Keratinocyte (primary cell): ENCODE data around the gene SLC25A21. TPM values are rescaled to one million over a fixed set of nuclear protein-coding genes. Genes with fewer than 3 reads are reported as not detected.

Source experiments
- DNase-seq: peaks from one replicate; pipeline ENCODE4 v3.0.0-alpha.2; 2011; ENCODE audit warnings: low read depth, missing footprints, low spot score
- FAIRE-seq: peaks from 2 replicates; lab custom pipeline; 2011; peaks lifted over from hg19 to GRCh38; lab: Jason Lieb, UNC
- H2AFZ ChIP-seq: 2 replicates; pipeline ENCODE4 v1.6.0; 2012; ENCODE audit warnings: low read length, control low read depth, inconsistent platforms; ENCODE audit not compliant: control insufficient read depth
- H3K27ac ChIP-seq: 2 replicates; pipeline ENCODE4 v1.5.1; 2011; ENCODE audit warnings: low read length; ENCODE audit not compliant: control insufficient read depth, insufficient read depth
- H3K27me3 ChIP-seq: 3 replicates; pipeline ENCODE4 v1.6.0; 2011; ENCODE audit warnings: low read length; ENCODE audit not compliant: control insufficient read depth, insufficient read depth; ENCODE audit errors: extremely low read depth
- H3K36me3 ChIP-seq, 2 experiments: 2 replicates in 1 of 2; 3 replicates in 1 of 2; pipeline ENCODE4 v1.5.1; 2011; ENCODE audit warnings: low read length in 2 of 2, mild to moderate bottlenecking in 1 of 2; ENCODE audit not compliant: control insufficient read depth in 2 of 2, insufficient read depth in 2 of 2; ENCODE audit errors: extremely low read depth in 1 of 2
- H3K4me1 ChIP-seq: 3 replicates; pipeline ENCODE4 v1.5.1; 2011; ENCODE audit warnings: low read length; ENCODE audit not compliant: control insufficient read depth, insufficient read depth; ENCODE audit errors: extremely low read depth
- H3K4me2 ChIP-seq: 3 replicates; pipeline ENCODE4 v1.6.0; 2011; ENCODE audit warnings: low read depth, low read length; ENCODE audit not compliant: control insufficient read depth, insufficient read depth; ENCODE audit errors: extremely low read depth
- H3K4me3 ChIP-seq, 3 experiments: fragments of 200-600 bp in 1 of 3; sonication (generic) in 1 of 3; 2 replicates in 2 of 3; 3 replicates in 1 of 3; pipeline ENCODE4 v1.5.1; 2011 to 2016; ENCODE audit warnings: low read length in 3 of 3, mild to moderate bottlenecking in 3 of 3, control low read depth in 2 of 3, inconsistent platforms in 1 of 3, low read depth in 1 of 3, mixed read lengths in 1 of 3, mixed run types in 1 of 3, moderate library complexity in 1 of 3; ENCODE audit not compliant: control insufficient read depth in 2 of 3, insufficient read depth in 2 of 3; ENCODE audit errors: extremely low read depth in 1 of 3
- H3K79me2 ChIP-seq: 2 replicates; pipeline ENCODE4 v1.6.0; 2012; ENCODE audit warnings: low read length; ENCODE audit not compliant: control insufficient read depth, insufficient read depth
- H3K9ac ChIP-seq: 3 replicates; pipeline ENCODE4 v1.6.0; 2011; ENCODE audit warnings: low read length; ENCODE audit not compliant: control insufficient read depth, insufficient read depth; ENCODE audit errors: extremely low read depth
- H3K9me1 ChIP-seq: 3 replicates; pipeline ENCODE4 v1.6.0; 2011; ENCODE audit warnings: low read length; ENCODE audit not compliant: control insufficient read depth, insufficient read depth; ENCODE audit errors: extremely low read depth
- H3K9me3 ChIP-seq: 2 replicates; pipeline ENCODE4 v1.5.1; 2012; ENCODE audit warnings: low read depth, low read length; ENCODE audit not compliant: control insufficient read depth
- H4K20me1 ChIP-seq: 3 replicates; pipeline ENCODE4 v1.6.0; 2011; ENCODE audit warnings: low read length; ENCODE audit not compliant: control insufficient read depth, insufficient read depth; ENCODE audit errors: extremely low read depth
- CTCF ChIP-seq, 3 experiments: IDR thresholded peaks in 1 of 3; conservative IDR thresholded peaks in 1 of 3; optimal IDR thresholded peaks in 1 of 3; 2 replicates in 2 of 3; 3 replicates in 1 of 3; pipeline versions ENCODE3 to v1.5.1; 2011; ENCODE audit warnings: low read length in 3 of 3, mild to moderate bottlenecking in 3 of 3, moderate library complexity in 2 of 3, control low read depth in 1 of 3, inconsistent platforms in 1 of 3; ENCODE audit not compliant: insufficient read depth in 2 of 3; ENCODE audit errors: extremely low read depth in 1 of 3
- EZH2 ChIP-seq: IDR thresholded peaks from one replicate; pipeline ENCODE4 v1.6.1; 2012; ENCODE audit warnings: inconsistent platforms, mild to moderate bottlenecking, low read length, moderate library complexity
- dilution Hi-C: fragments of 300-500 bp; cut with MboI; formaldehyde crosslinking; loops from one replicate; pipeline ENCODE4 v1.7.0; 2020; ENCODE audit warnings: low sequenced_read_pairs; ENCODE audit not compliant: extremely low pct_ligation_motif_present
- polyA plus RNA-seq, 5 experiments: library from polyadenylated mRNA; depleted of rRNA in 3 of 5; stranded (reverse) in 3 of 5; stranded (forward) in 1 of 5; unstranded in 1 of 5; fragments of >200 nt; gene quantifications; 1 replicate in 1 of 5; 2 replicates in 3 of 5; 3 replicates in 1 of 5; pipeline versions ENCODE4 v1.2.1 to v1.2.3, GENCODE V29; 2011 to 2012; ENCODE audit warnings: missing spikeins in 2 of 5, low read depth in 1 of 5, low replicate concordance in 1 of 5

Gene SLC25A21
- polyA plus RNA-seq, 1 donor (not counting 4 experiments of a cell fraction or from before 2014, with no cell fraction given): 0.66 TPM

DNA sequence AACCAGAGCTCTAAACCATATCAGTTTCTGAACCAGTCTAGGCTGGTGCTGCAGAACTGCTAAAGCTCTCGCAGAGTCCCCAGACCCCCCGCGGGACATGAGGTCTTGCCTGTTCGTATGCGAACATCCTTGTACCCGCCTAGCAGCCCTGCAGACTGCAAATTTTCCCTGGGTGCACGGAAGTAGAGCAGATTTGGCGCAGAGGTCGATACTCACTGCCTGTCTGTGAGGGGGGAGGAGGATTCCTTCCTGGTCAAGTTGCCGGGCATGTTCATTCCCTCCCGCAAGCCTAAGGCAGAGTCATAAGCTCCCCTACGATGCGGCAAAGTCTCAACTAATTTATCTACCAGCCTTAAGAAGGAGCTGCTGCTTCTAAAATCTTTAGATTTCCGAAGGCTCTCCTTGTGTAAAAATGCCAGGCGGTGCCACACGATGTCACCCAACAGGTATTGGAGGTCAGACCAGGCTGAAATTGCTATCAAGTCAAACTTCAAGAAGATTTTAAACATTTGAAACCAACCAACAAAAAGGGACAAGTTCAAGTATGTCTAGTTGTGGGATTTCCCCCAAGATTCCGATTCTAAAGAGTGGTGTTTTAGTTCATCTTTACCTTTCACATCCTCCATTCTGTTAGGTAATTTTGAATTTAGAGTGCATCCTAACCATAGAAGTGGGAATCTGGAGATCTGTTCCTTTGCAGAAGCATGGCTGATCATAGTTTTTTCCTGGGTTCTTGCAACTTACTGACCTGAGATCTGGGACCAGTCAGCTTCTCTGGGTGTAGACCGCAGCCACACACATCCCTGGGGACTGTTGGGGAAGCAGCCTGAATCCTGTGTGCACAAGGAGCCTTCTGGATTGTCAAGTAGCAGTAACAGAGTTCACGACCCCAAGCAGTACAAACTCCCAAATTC lies 512.3 kb downstream of the SLC25A21 start:
- dilution Hi-C loops: no loop called here
- H3K4me3 ChIP-seq: no peak overlapping the region
- peaks cover 18% of the 10 kb centered on the region for H3K4me1 ChIP-seq
- DNase-seq (no peak), FAIRE-seq (no peak)
- no peaks in the 10 kb centered on the region for H3K36me3 ChIP-seq
- no peaks in the 10 kb centered on the region for H3K9me1 ChIP-seq
- H3K27me3 ChIP-seq: peaks cover 87% of the 10 kb centered on the region
- no peak overlapping the region for H2AFZ ChIP-seq
- TF ChIP-seq CTCF (optimal IDR thresholded peaks at IDR 0.05 in 1 of 3, IDR thresholded peaks at IDR 0.05 in 1 of 3, conservative IDR thresholded peaks at IDR 0.05 in 1 of 3; ENCODE audit: extremely low read depth in 1 of 3, insufficient read depth in 2 of 3, low read length in 3 of 3) (no peak), EZH2 (no peak)
- no peaks in the 10 kb centered on the region for H3K9me3 ChIP-seq
- no peak overlapping the region for H3K27ac ChIP-seq
- H3K4me2 ChIP-seq: no peak overlapping the region
- H3K79me2 ChIP-seq: no peaks in the 10 kb centered on the region
- H4K20me1 ChIP-seq: no peaks in the 10 kb centered on the region
- H3K9ac ChIP-seq: no peak overlapping the region

DNA sequence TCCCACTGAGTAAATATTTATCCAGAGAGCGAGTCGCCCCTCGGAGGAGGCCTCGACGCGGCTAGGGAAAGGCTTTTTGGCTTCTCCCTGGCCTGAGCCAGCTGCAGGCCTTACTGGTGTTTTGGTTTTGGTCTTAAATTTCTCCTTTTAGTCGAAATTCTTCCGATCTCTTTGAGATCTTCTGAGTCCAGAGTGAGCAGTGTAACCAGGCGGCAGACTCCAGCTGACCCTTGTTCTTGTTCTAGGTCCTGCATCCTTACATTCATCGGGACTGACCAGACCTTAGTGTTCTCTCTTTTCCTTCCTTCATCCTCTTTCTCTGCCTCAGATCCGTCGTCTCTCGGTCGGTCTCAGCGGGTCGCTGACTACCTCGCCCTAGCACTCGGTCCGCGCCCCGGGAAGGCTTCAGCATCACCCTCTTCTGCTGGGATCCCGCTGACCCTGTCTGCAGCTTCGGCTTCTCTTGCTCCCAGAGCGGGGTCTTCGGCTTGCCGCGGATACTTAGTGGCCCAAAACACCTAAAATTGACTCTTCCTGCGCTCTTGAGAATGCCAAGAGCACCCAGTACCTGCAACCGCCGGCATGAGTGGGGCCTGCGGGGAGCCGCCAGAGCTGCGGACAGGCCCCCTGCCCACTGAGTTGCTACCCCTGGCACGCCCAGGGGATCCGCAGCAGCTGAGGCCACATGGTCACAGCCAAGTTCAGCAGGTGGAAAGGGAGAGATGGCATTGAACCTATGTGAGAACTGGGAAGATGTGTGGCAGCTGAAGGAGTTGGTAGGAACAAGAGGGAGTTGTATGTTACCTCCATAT lies 513.2 kb downstream of the SLC25A21 start:
- H3K27ac ChIP-seq: no peak overlapping the region

More for the DNA sequence above, 513.2 kb downstream of the SLC25A21 start:
- Histone ChIP-seq H4K20me1 (no peaks in the 10 kb centered on the region), H3K4me2 (no peak overlapping the region), H3K9me1 (no peaks in the 10 kb centered on the region), H2AFZ (no peak overlapping the region), H3K79me2 (no peaks in the 10 kb centered on the region), H3K4me1 (peaks cover 18% of the 10 kb centered on the region), H3K9me3 (no peaks in the 10 kb centered on the region), H3K4me3 (no peak overlapping the region), H3K9ac (no peak overlapping the region), H3K36me3 (no peaks in the 10 kb centered on the region), H3K27me3 (peaks cover 93% of the 10 kb centered on the region)
- no peak for FAIRE-seq
- DNase-seq: no peak
- TF ChIP-seq EZH2 (no peak), CTCF (optimal IDR thresholded peaks at IDR 0.05 in 1 of 3, IDR thresholded peaks at IDR 0.05 in 1 of 3, conservative IDR thresholded peaks at IDR 0.05 in 1 of 3; ENCODE audit: extremely low read depth in 1 of 3, insufficient read depth in 2 of 3, low read length in 3 of 3) (no peak)
- dilution Hi-C loops: no loop called here
